H9 (cell line): ENCODE measurements around the gene TBL3. TPM values are rescaled to one million over a fixed set of nuclear protein-coding genes. Genes with fewer than 3 reads are reported as not detected.

Source experiments
- DNase-seq: peaks from one replicate; pipeline ENCODE4 v3.0.0-alpha.2; 2017
- H2AFZ ChIP-seq: one replicate; pipeline ENCODE4 v1.6.1; 2013; ENCODE audit warnings: mild to moderate bottlenecking, low read length, control low read depth, moderate library complexity
- H2AK5ac ChIP-seq: 2 replicates; pipeline ENCODE4 v1.6.1; 2013; ENCODE audit warnings: low read length, control low read depth, mixed read lengths; ENCODE audit not compliant: insufficient read length
- H2BK120ac ChIP-seq: one replicate; pipeline ENCODE4 v1.6.1; 2013; ENCODE audit warnings: low read depth, mild to moderate bottlenecking, low read length, control low read depth, inconsistent platforms; ENCODE audit not compliant: poor library complexity, severe bottlenecking
- H2BK12ac ChIP-seq: 2 replicates; pipeline ENCODE4 v1.6.1; 2013; ENCODE audit warnings: low read length, control low read depth, mixed read lengths, low read depth; ENCODE audit not compliant: insufficient read length
- H2BK15ac ChIP-seq: 2 replicates; pipeline ENCODE4 v1.6.1; 2013; ENCODE audit warnings: low read depth, low read length, control low read depth
- H2BK20ac ChIP-seq: one replicate; pipeline ENCODE4 v1.6.1; 2013; ENCODE audit warnings: low read depth, mild to moderate bottlenecking, low read length, control low read depth, inconsistent platforms; ENCODE audit not compliant: poor library complexity, severe bottlenecking
- H2BK5ac ChIP-seq: 2 replicates; pipeline ENCODE4 v1.6.1; 2013; ENCODE audit warnings: low read length, control low read depth, mixed read lengths; ENCODE audit not compliant: insufficient read length
- H3K14ac ChIP-seq: 2 replicates; pipeline ENCODE4 v1.6.1; 2013; ENCODE audit warnings: low read length, control low read depth; ENCODE audit not compliant: insufficient read depth
- H3K18ac ChIP-seq: 2 replicates; pipeline ENCODE4 v1.6.1; 2013; ENCODE audit warnings: low read depth, mild to moderate bottlenecking, mixed read lengths, low read length, control low read depth; ENCODE audit not compliant: insufficient read length
- H3K23ac ChIP-seq: 2 replicates; pipeline ENCODE4 v1.6.1; 2013; ENCODE audit warnings: low read length, control low read depth, mixed read lengths, low read depth; ENCODE audit not compliant: insufficient read length
- H3K23me2 ChIP-seq: 2 replicates; pipeline ENCODE4 v1.6.1; 2013; ENCODE audit warnings: low read depth, mild to moderate bottlenecking, mixed read lengths, low read length, control low read depth; ENCODE audit not compliant: insufficient read length, poor library complexity, severe bottlenecking
- H3K27ac ChIP-seq: 2 replicates; pipeline ENCODE4 v1.5.1; 2013; ENCODE audit warnings: low read length, control low read depth, mixed read lengths, low read depth; ENCODE audit not compliant: insufficient read length
- H3K27me3 ChIP-seq: 2 replicates; pipeline ENCODE4 v1.6.1; 2013; ENCODE audit warnings: low read length, control low read depth, inconsistent platforms; ENCODE audit not compliant: insufficient read depth
- H3K4ac ChIP-seq: 2 replicates; pipeline ENCODE4 v1.6.1; 2013; ENCODE audit warnings: low read depth, mild to moderate bottlenecking, control low read depth, inconsistent platforms, low read length, moderate library complexity
- H3K4me1 ChIP-seq: 2 replicates; pipeline ENCODE4 v1.6.1; 2013; ENCODE audit warnings: low read length, control low read depth, inconsistent platforms; ENCODE audit not compliant: insufficient read depth
- H3K4me2 ChIP-seq: 2 replicates; pipeline ENCODE4 v1.6.1; 2013; ENCODE audit warnings: low read length, control low read depth, mixed read lengths; ENCODE audit not compliant: insufficient read length, insufficient read depth
- H3K56ac ChIP-seq: 2 replicates; pipeline ENCODE4 v1.6.1; 2013; ENCODE audit warnings: low read depth, mild to moderate bottlenecking, mixed read lengths, low read length, control low read depth; ENCODE audit not compliant: insufficient read length
- H3K79me1 ChIP-seq: 2 replicates; pipeline ENCODE4 v1.6.1; 2013; ENCODE audit warnings: low read depth, mild to moderate bottlenecking, moderate library complexity, low read length, control low read depth, inconsistent platforms; ENCODE audit not compliant: insufficient read depth, poor library complexity, severe bottlenecking
- H3K79me2 ChIP-seq: 2 replicates; pipeline ENCODE4 v1.6.1; 2013; ENCODE audit warnings: low read length, control low read depth, inconsistent platforms; ENCODE audit not compliant: insufficient read depth
- H3K9ac ChIP-seq: 2 replicates; pipeline ENCODE4 v1.6.1; 2013; ENCODE audit warnings: low read length, control low read depth, mixed read lengths; ENCODE audit not compliant: insufficient read length; ENCODE audit errors: extremely low read depth
- H3K9me3 ChIP-seq: one replicate; pipeline ENCODE4 v1.6.1; 2013; ENCODE audit warnings: low read depth, low read length, inconsistent platforms; ENCODE audit not compliant: control insufficient read depth
- H3T11ph ChIP-seq: one replicate; pipeline ENCODE4 v1.6.1; 2013; ENCODE audit warnings: mild to moderate bottlenecking, low read length, control low read depth, inconsistent platforms
- H4K20me1 ChIP-seq: one replicate; pipeline ENCODE4 v1.6.1; 2013; ENCODE audit not compliant: control insufficient read depth, insufficient read length, insufficient read depth
- H4K5ac ChIP-seq: 2 replicates; pipeline ENCODE4 v1.6.1; 2013; ENCODE audit warnings: low read depth, mild to moderate bottlenecking, mixed read lengths, low read length, control low read depth; ENCODE audit not compliant: insufficient read length
- H4K8ac ChIP-seq: replicated peaks from 2 replicates; pipeline ENCODE4 v1.6.1; 2013; ENCODE audit warnings: low read length, control low read depth, mixed read lengths, low read depth; ENCODE audit not compliant: insufficient read length
- H4K91ac ChIP-seq: 2 replicates; pipeline ENCODE4 v1.6.1; 2013; ENCODE audit warnings: low read depth, mild to moderate bottlenecking, moderate library complexity, mixed read lengths, low read length, control low read depth; ENCODE audit not compliant: insufficient read length
- H3K27ac Mint-ChIP-seq, 3 experiments: 2 replicates in 2 of 3; 3 replicates in 1 of 3; pipeline ENCODE4 v1.8.0; 2020 to 2021; ENCODE audit warnings: mixed read lengths in 3 of 3, mild to moderate bottlenecking in 1 of 3, moderate library complexity in 1 of 3
- H3K27me3 Mint-ChIP-seq: 2 replicates; pipeline ENCODE4 v1.8.0; 2021; ENCODE audit warnings: low read depth, mild to moderate bottlenecking, moderate library complexity, mixed read lengths
- H3K36me3 Mint-ChIP-seq, 3 experiments: 2 replicates in 2 of 3; 3 replicates in 1 of 3; pipeline ENCODE4 v1.8.0; 2020 to 2021; ENCODE audit warnings: low read depth in 3 of 3, mixed read lengths in 3 of 3; ENCODE audit not compliant: insufficient read depth in 1 of 3
- H3K4me1 Mint-ChIP-seq, 2 experiments: 2 replicates each; pipeline ENCODE4 v1.8.0; 2020; ENCODE audit warnings: mixed read lengths in 2 of 2
- H3K4me3 Mint-ChIP-seq, 2 experiments: 2 replicates in 1 of 2; 3 replicates in 1 of 2; pipeline ENCODE4 v1.8.0; 2020 to 2021; ENCODE audit warnings: mild to moderate bottlenecking in 2 of 2, mixed read lengths in 2 of 2, moderate library complexity in 1 of 2
- H3K9me3 Mint-ChIP-seq, 2 experiments: 2 replicates in 1 of 2; 3 replicates in 1 of 2; pipeline ENCODE4 v1.8.0; 2020; ENCODE audit warnings: mild to moderate bottlenecking in 2 of 2, mixed read lengths in 2 of 2, moderate library complexity in 1 of 2
- WGBS: extraction: QIAGEN DNeasy Blood & Tissue Kit; methylation state at CpG from one replicate; pipeline ENCODE4 v1.1.7; 2013; ENCODE audit warnings: missing lambda C conversion rate, low lambda C conversion rate, mixed read lengths; ENCODE audit not compliant: insufficient read length; ENCODE audit errors: extremely low coverage; 5-methylcytosine and 5-hydroxymethylcytosine counted together
- total RNA-seq: library from RNA; stranded (reverse); gene quantifications from 2 replicates; pipeline ENCODE4 v1.2.1, GENCODE V29; 2021
- TF ChIP-seq, protein P1 (sequence below): fragments of 200-600 bp; sonication (generic); conservative IDR thresholded peaks from 3 replicates; pipeline ENCODE4 v1.8.0; 2021; ENCODE audit warnings: antibody characterized with exemption, mild to moderate bottlenecking

Gene TBL3
- total RNA-seq, 1 experiment from 2014 or later = 54.0 TPM

DNA sequence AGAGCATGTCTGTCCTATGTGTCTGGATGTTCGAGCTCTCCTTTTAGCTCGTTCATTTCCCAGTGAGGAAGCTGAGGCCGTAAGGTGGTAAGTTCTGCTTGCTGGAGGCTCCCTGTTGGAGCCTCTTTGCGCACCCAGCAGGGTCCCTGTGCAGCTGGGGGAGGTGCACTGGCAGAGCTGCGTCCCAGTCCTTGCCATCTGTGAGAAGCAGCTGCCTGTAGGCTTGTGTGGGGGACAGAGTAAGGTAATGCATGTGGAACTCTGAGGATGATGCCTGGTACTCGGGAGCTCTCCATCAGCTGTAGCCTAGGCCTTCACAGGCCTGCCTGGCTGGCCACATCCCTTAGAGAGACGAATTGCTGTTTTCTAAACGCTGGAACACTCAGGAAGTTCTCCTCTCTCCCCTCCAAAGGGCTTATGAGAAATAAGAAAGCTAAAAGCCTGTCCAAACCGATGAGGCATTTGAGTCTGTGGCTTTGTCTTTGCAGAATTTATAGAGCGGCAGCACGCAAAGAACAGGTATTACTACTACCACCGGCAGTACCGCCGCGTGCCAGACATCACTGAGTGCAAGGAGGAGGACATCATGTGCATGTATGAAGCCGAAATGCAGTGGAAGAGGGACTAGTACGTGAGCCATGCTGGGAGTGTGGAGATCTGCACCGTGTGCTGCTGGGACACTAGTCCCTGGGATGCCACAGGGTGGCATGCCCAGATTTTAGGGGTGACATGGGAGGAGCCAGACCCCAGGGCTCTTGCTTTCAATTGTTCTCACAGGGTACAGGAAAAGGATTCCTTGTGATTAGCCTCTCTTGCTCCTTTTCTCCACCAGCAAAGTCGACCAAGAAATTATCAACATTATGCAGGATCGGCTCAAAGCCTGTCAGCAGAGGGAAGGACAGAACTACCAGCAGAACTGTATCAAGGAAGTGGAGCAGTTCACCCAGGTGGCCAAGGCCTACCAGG, 10.9 kb upstream of the TBL3 start:
- TF ChIP-seq, protein P1, sequence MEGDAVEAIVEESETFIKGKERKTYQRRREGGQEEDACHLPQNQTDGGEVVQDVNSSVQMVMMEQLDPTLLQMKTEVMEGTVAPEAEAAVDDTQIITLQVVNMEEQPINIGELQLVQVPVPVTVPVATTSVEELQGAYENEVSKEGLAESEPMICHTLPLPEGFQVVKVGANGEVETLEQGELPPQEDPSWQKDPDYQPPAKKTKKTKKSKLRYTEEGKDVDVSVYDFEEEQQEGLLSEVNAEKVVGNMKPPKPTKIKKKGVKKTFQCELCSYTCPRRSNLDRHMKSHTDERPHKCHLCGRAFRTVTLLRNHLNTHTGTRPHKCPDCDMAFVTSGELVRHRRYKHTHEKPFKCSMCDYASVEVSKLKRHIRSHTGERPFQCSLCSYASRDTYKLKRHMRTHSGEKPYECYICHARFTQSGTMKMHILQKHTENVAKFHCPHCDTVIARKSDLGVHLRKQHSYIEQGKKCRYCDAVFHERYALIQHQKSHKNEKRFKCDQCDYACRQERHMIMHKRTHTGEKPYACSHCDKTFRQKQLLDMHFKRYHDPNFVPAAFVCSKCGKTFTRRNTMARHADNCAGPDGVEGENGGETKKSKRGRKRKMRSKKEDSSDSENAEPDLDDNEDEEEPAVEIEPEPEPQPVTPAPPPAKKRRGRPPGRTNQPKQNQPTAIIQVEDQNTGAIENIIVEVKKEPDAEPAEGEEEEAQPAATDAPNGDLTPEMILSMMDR = no peak
- peak overlapping the region; percentile 79 for H3K4me2 ChIP-seq
- H3K4ac ChIP-seq = no peak overlapping the region
- peaks cover 18% of the 10 kb centered on the region for H3K79me2 ChIP-seq
- H3K27me3 Mint-ChIP-seq = peaks cover 20% of the 10 kb centered on the region
- peaks cover 0 to 3% of the 10 kb centered on the region in 2 experiments; a peak in 1 of 5 replicates for H3K9me3 Mint-ChIP-seq
- WGBS = no CpG with 5 or more reads among the region's 20 CpGs
- DNase-seq = peak; percentile 66
- H3K14ac ChIP-seq = no peak overlapping the region; the same call in 1 of the 2 replicates
- peaks cover 23% of the 10 kb centered on the region for H3K23me2 ChIP-seq
- no peak overlapping the region for H3K23ac ChIP-seq
- H3K36me3 Mint-ChIP-seq = peaks cover 27 to 39% (median 33%) of the 10 kb centered on the region in 3 experiments
- no peaks in the 10 kb centered on the region for H3K79me1 ChIP-seq
- peak overlapping the region; percentile 32 for H3K27ac ChIP-seq
- peak overlapping the region; percentile 94 to 97 (median 96) for H3K27ac Mint-ChIP-seq
- H2BK5ac ChIP-seq = no peak overlapping the region
- no peak overlapping the region for H3T11ph ChIP-seq
- no peaks in the 10 kb centered on the region for H3K4me1 ChIP-seq
- no peak overlapping the region for H2AFZ ChIP-seq
- no peak overlapping the region for H3K18ac ChIP-seq
- peak overlapping the region; percentile 91 to 96 for H3K4me3 Mint-ChIP-seq
- no peaks in the 10 kb centered on the region for H3K9me3 ChIP-seq
- peak overlapping the region; percentile 44 for H3K9ac ChIP-seq
- H4K5ac ChIP-seq = no peak overlapping the region
- H4K20me1 ChIP-seq = no peaks in the 10 kb centered on the region
- peaks cover 29 to 47% of the 10 kb centered on the region in 2 experiments for H3K4me1 Mint-ChIP-seq
- H2BK15ac ChIP-seq = no peak overlapping the region
- peak overlapping the region; percentile 29 for H4K8ac ChIP-seq
- H3K56ac ChIP-seq = no peak overlapping the region
- H2BK12ac ChIP-seq = no peak overlapping the region
- H2BK20ac ChIP-seq = no peak overlapping the region
- H4K91ac ChIP-seq = no peak overlapping the region
- no peaks in the 10 kb centered on the region for H3K27me3 ChIP-seq
- H2AK5ac ChIP-seq = no peak overlapping the region
- no peak overlapping the region for H2BK120ac ChIP-seq
